HepG2 (cell line): ENCODE data around the gene TMEM121. TPM values are rescaled to one million over a fixed set of nuclear protein-coding genes. Genes with fewer than 3 reads are reported as not detected.

Source experiments
- EED ChIP-seq: sonication (generic); formaldehyde crosslinking; IDR thresholded peaks from 2 replicates; pipeline ENCODE4 v1.5.0; 2020; ENCODE audit warnings: mild to moderate bottlenecking, missing genetic modification reagents
- MXD4 ChIP-seq: IDR thresholded peaks from 2 replicates; pipeline ENCODE4 v1.6.1; 2016; ENCODE audit warnings: mild to moderate bottlenecking, missing biosample characterization, missing genetic modification reagents
- TFE3 ChIP-seq: IDR thresholded peaks from 2 replicates; pipeline ENCODE4 v1.6.1; 2016
- THAP11 ChIP-seq: IDR thresholded peaks from 2 replicates; pipeline ENCODE4 v1.6.1; 2016; ENCODE audit warnings: missing biosample characterization, missing genetic modification reagents
- ZBTB43 ChIP-seq: sonication (generic); formaldehyde crosslinking; conservative IDR thresholded peaks from 2 replicates; pipeline ENCODE4 v1.4.0; 2020; ENCODE audit warnings: missing genetic modification reagents
- ZHX2 ChIP-seq, 2 experiments: sonication (generic) in 1 of 2; formaldehyde crosslinking in 1 of 2; IDR thresholded peaks; 2 replicates each; pipeline versions ENCODE4 v1.6.1 to v1.9.0; 2014 to 2022; ENCODE audit warnings: antibody characterized with exemption in 1 of 2, borderline replicate concordance in 1 of 2, inconsistent platforms in 1 of 2, low read depth in 1 of 2, missing genetic modification reagents in 1 of 2
- ZKSCAN8 ChIP-seq: IDR thresholded peaks from 2 replicates; pipeline ENCODE4 v1.6.1; 2016; ENCODE audit warnings: borderline replicate concordance, missing genetic modification reagents, missing compliant biosample characterization
- ZNF451 ChIP-seq: sonication (generic); formaldehyde crosslinking; IDR thresholded peaks from 2 replicates; pipeline ENCODE4 v1.5.0; 2020; ENCODE audit warnings: mild to moderate bottlenecking, missing genetic modification reagents
- ZNF816 ChIP-seq: sonication (generic); formaldehyde crosslinking; IDR thresholded peaks from 2 replicates; pipeline ENCODE4 v1.8.0; 2022; ENCODE audit warnings: missing genetic modification reagents, mild to moderate bottlenecking, borderline replicate concordance
- polyA plus RNA-seq, 8 experiments: library from polyadenylated mRNA; depleted of rRNA in 3 of 8; stranded (reverse) in 7 of 8; unstranded in 1 of 8; fragments of >200 nt; fragmentation: Illumina TruSeq in 4 of 8; extraction: Trizol in 4 of 8; gene quantifications; 2 replicates each; pipeline versions ENCODE4 v1.2.1 to v1.2.3, GENCODE V29; 2011 to 2016; ENCODE audit warnings: low read depth in 4 of 8, missing spikeins in 1 of 8, mixed read lengths in 1 of 8; ENCODE audit not compliant: insufficient read depth in 1 of 8
- total RNA-seq, 5 experiments: library from RNA; depleted of rRNA; stranded (reverse); fragments of >200 nt; fragmentation: Illumina TruSeq; extraction: Trizol; gene quantifications; 2 replicates each; pipeline ENCODE4 v1.2.3, GENCODE V29; 2016; ENCODE audit warnings: low read depth in 1 of 5
- TF ChIP-seq, protein P1 (sequence below): sonication (generic); formaldehyde crosslinking; IDR thresholded peaks from 2 replicates; pipeline ENCODE4 v1.5.0; 2020; ENCODE audit warnings: missing genetic modification reagents

TMEM121 gene
- total and polyA plus RNA-seq, 2 of the 13 experiments (the other 11 are each of a cell fraction or from before 2014, with no cell fraction given), result 6.6 to 19.0 TPM

GRCh38 chr14:105490572-105491365 lies 35.6 kb upstream of the TMEM121 start, which contains the start of gene TEDC1 (continued):
- TF ChIP-seq THAP11 (CRISPR knock-in tag) (peak; percentile 93), ZKSCAN8 (CRISPR knock-in tag) (peak; percentile 44; the same call in 1 of the 2 replicates), EED (peak; percentile 18; the same call in 1 of the 2 replicates), ZHX2 (IDR thresholded peaks at IDR 0.05; ENCODE audit: low read depth) (no peak), ZHX2 (CRISPR knock-in tag; IDR thresholded peaks at IDR 0.05; ENCODE audit: borderline replicate concordance) (peak; percentile 67; the same call in 1 of the 2 replicates), MXD4 (peak; percentile 89), TFE3 (CRISPR knock-in tag) (peak; percentile 74), ZBTB43 (peak; percentile 64), ZNF451 (CRISPR knock-in tag) (peak; percentile 57; the same call in 1 of the 2 replicates), ZNF816 (CRISPR knock-in tag) (peak; percentile 72; the same call in 1 of the 2 replicates)
- TF ChIP-seq, protein P1, sequence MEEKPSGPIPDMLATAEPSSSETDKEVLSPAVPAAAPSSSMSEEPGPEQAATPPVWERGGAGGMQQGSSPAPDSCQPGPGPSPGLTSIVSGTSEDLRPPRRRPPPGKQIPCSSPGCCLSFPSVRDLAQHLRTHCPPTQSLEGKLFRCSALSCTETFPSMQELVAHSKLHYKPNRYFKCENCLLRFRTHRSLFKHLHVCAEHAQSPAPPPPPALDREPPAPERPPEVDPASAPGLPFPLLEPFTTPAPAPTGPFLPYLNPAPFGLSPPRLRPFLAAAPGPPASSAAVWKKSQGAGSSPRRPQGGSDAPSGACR (CRISPR knock-in tag), result peak; percentile 95
